ENCODE measurements around the gene BEAN1. TPM values are rescaled to one million over a fixed set of nuclear protein-coding genes. Genes with fewer than 3 reads are reported as not detected.

The BEAN1 gene
- total and polyA plus RNA-seq, 9 of the 15 experiments (the other 6 are each of a cell fraction or from before 2014, with no cell fraction given), result not detected

DNA sequence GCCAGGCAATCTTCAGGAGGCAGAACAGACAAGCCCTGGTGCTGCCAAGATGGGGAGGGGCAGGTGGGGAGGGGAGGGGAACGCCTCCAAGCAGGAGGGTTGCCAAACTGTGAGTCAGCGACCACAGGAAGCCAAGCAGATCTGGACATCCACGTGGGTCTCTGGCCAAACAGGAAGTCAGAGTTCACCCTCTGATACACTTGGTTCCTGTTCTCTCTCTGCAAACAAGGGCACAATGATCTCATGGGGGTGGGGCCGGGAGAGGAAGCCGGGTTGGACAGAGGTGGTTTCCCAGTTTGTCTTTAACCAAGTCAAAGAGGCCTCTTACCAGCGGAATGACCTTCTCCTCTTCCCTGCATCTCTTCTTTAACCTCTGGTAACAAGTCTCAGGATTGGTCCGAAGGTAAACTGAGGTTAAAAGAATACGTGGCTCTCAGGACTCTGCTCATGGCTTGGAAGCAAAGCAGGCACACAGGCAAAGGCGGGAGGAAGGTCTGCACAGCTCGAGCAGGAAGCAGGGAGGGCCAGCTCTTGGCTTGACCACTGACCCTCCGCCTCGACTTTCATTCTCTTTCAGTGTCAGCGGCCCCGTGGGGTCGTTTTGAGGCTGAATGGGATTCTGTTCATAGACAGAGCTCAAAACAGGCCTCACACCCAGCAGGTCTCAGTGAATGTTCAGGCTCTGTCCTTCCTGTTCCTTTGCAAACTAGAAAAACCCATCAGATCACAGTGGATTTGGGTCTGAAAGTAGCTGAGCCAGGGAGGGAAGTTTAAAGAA is 89.9 kb downstream of the BEAN1 start (continued):
- TF ChIP-seq, protein P1, sequence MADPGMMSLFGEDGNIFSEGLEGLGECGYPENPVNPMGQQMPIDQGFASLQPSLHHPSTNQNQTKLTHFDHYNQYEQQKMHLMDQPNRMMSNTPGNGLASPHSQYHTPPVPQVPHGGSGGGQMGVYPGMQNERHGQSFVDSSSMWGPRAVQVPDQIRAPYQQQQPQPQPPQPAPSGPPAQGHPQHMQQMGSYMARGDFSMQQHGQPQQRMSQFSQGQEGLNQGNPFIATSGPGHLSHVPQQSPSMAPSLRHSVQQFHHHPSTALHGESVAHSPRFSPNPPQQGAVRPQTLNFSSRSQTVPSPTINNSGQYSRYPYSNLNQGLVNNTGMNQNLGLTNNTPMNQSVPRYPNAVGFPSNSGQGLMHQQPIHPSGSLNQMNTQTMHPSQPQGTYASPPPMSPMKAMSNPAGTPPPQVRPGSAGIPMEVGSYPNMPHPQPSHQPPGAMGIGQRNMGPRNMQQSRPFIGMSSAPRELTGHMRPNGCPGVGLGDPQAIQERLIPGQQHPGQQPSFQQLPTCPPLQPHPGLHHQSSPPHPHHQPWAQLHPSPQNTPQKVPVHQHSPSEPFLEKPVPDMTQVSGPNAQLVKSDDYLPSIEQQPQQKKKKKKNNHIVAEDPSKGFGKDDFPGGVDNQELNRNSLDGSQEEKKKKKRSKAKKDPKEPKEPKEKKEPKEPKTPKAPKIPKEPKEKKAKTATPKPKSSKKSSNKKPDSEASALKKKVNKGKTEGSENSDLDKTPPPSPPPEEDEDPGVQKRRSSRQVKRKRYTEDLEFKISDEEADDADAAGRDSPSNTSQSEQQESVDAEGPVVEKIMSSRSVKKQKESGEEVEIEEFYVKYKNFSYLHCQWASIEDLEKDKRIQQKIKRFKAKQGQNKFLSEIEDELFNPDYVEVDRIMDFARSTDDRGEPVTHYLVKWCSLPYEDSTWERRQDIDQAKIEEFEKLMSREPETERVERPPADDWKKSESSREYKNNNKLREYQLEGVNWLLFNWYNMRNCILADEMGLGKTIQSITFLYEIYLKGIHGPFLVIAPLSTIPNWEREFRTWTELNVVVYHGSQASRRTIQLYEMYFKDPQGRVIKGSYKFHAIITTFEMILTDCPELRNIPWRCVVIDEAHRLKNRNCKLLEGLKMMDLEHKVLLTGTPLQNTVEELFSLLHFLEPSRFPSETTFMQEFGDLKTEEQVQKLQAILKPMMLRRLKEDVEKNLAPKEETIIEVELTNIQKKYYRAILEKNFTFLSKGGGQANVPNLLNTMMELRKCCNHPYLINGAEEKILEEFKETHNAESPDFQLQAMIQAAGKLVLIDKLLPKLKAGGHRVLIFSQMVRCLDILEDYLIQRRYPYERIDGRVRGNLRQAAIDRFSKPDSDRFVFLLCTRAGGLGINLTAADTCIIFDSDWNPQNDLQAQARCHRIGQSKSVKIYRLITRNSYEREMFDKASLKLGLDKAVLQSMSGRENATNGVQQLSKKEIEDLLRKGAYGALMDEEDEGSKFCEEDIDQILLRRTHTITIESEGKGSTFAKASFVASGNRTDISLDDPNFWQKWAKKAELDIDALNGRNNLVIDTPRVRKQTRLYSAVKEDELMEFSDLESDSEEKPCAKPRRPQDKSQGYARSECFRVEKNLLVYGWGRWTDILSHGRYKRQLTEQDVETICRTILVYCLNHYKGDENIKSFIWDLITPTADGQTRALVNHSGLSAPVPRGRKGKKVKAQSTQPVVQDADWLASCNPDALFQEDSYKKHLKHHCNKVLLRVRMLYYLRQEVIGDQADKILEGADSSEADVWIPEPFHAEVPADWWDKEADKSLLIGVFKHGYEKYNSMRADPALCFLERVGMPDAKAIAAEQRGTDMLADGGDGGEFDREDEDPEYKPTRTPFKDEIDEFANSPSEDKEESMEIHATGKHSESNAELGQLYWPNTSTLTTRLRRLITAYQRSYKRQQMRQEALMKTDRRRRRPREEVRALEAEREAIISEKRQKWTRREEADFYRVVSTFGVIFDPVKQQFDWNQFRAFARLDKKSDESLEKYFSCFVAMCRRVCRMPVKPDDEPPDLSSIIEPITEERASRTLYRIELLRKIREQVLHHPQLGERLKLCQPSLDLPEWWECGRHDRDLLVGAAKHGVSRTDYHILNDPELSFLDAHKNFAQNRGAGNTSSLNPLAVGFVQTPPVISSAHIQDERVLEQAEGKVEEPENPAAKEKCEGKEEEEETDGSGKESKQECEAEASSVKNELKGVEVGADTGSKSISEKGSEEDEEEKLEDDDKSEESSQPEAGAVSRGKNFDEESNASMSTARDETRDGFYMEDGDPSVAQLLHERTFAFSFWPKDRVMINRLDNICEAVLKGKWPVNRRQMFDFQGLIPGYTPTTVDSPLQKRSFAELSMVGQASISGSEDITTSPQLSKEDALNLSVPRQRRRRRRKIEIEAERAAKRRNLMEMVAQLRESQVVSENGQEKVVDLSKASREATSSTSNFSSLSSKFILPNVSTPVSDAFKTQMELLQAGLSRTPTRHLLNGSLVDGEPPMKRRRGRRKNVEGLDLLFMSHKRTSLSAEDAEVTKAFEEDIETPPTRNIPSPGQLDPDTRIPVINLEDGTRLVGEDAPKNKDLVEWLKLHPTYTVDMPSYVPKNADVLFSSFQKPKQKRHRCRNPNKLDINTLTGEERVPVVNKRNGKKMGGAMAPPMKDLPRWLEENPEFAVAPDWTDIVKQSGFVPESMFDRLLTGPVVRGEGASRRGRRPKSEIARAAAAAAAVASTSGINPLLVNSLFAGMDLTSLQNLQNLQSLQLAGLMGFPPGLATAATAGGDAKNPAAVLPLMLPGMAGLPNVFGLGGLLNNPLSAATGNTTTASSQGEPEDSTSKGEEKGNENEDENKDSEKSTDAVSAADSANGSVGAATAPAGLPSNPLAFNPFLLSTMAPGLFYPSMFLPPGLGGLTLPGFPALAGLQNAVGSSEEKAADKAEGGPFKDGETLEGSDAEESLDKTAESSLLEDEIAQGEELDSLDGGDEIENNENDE (IDR thresholded peaks at IDR 0.05; ENCODE audit: low read depth, low read length), result no peak
- TF ChIP-seq ZNF41 (CRISPR knock-in tag; conservative IDR thresholded peaks at IDR 0.05) (no peak), RBBP5 (IDR thresholded peaks at IDR 0.05; ENCODE audit: borderline replicate concordance, insufficient read depth, low read length, poor library complexity, severe bottlenecking) (no peak), MAFF (IDR thresholded peaks at IDR 0.05; ENCODE audit: low read length) (no peak), CREBBP (IDR thresholded peaks at IDR 0.05; ENCODE audit: low read depth, low read length) (no peak)
- TF ChIP-seq, protein P2, sequence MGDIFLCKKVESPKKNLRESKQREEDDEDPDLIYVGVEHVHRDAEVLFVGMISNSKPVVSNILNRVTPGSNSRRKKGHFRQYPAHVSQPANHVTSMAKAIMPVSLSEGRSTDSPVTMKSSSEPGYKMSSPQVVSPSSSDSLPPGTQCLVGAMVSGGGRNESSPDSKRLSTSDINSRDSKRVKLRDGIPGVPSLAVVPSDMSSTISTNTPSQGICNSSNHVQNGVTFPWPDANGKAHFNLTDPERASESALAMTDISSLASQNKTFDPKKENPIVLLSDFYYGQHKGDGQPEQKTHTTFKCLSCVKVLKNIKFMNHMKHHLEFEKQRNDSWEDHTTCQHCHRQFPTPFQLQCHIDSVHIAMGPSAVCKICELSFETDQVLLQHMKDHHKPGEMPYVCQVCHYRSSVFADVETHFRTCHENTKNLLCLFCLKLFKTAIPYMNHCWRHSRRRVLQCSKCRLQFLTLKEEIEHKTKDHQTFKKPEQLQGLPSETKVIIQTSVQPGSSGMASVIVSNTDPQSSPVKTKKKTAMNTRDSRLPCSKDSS (IDR thresholded peaks at IDR 0.05; ENCODE audit: low read depth, partially characterized antibody), result no peak
- TF ChIP-seq, protein P3, sequence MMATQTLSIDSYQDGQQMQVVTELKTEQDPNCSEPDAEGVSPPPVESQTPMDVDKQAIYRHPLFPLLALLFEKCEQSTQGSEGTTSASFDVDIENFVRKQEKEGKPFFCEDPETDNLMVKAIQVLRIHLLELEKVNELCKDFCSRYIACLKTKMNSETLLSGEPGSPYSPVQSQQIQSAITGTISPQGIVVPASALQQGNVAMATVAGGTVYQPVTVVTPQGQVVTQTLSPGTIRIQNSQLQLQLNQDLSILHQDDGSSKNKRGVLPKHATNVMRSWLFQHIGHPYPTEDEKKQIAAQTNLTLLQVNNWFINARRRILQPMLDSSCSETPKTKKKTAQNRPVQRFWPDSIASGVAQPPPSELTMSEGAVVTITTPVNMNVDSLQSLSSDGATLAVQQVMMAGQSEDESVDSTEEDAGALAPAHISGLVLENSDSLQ (IDR thresholded peaks at IDR 0.05), result peak; percentile 42
- TF ChIP-seq, protein P4, sequence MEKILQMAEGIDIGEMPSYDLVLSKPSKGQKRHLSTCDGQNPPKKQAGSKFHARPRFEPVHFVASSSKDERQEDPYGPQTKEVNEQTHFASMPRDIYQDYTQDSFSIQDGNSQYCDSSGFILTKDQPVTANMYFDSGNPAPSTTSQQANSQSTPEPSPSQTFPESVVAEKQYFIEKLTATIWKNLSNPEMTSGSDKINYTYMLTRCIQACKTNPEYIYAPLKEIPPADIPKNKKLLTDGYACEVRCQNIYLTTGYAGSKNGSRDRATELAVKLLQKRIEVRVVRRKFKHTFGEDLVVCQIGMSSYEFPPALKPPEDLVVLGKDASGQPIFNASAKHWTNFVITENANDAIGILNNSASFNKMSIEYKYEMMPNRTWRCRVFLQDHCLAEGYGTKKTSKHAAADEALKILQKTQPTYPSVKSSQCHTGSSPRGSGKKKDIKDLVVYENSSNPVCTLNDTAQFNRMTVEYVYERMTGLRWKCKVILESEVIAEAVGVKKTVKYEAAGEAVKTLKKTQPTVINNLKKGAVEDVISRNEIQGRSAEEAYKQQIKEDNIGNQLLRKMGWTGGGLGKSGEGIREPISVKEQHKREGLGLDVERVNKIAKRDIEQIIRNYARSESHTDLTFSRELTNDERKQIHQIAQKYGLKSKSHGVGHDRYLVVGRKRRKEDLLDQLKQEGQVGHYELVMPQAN (IDR thresholded peaks at IDR 0.05; ENCODE audit: borderline replicate concordance), result no peak; the same call in 1 of the 2 replicates

Measured in K562 (cell line).